ENCODE measurements around the gene TFF1.

TFF1 gene

GRCh38 chr21:42383331-42383730, 17.0 kb upstream of the TFF1 start:
- Histone ChIP-seq H3K9me3 (ENCODE audit: insufficient read depth, low read length, severe bottlenecking) (peaks cover 13% of the 10 kb centered on the region), H3K36me3 (ENCODE audit: insufficient read depth, low read length) (peaks cover 8% of the 10 kb centered on the region), H4K20me1 (ENCODE audit: insufficient read depth, low read length) (no peaks in the 10 kb centered on the region), H3K27me3 (ENCODE audit: insufficient read depth, low read length, poor library complexity) (no peaks in the 10 kb centered on the region), H2AFZ (ENCODE audit: low read depth, low read length) (no peak overlapping the region), H3K9ac (ENCODE audit: low read depth, low read length) (no peak overlapping the region), H3K4me1 (ENCODE audit: insufficient read depth, low read length) (peaks cover 11% of the 10 kb centered on the region), H3K4me2 (ENCODE audit: insufficient read depth, low read length) (no peak overlapping the region), H3K79me2 (ENCODE audit: insufficient read depth, low read length) (no peaks in the 10 kb centered on the region), H3K4me3 (ENCODE audit: low read depth in 1 of 2, low read length in 2 of 2) (no peak overlapping the region), H3K27ac (ENCODE audit: low read length) (peak overlapping the region; percentile 16; the same call in 1 of the 2 replicates)
- TF ChIP-seq EZH2 (IDR thresholded peaks at IDR 0.05; ENCODE audit: borderline replicate concordance, low read depth, low read length, severe bottlenecking) (no peak), CTCF (IDR thresholded peaks at IDR 0.05; ENCODE audit: borderline replicate concordance, extremely low read depth, low read length, poor library complexity, severe bottlenecking) (no peak)
- ATAC-seq (ENCODE audit: insufficient read depth, low read depth) (no peak), DNase-seq (no peak)

- Histone ChIP-seq H3K27ac (ENCODE audit: low read length) (peak overlapping the region; percentile 16; the same call in 1 of the 2 replicates), H2AFZ (ENCODE audit: low read depth, low read length) (no peak overlapping the region), H3K9me3 (ENCODE audit: insufficient read depth, low read length, severe bottlenecking) (peaks cover 13% of the 10 kb centered on the region), H3K4me2 (ENCODE audit: insufficient read depth, low read length) (no peak overlapping the region), H3K9ac (ENCODE audit: low read depth, low read length) (no peak overlapping the region), H3K79me2 (ENCODE audit: insufficient read depth, low read length) (no peaks in the 10 kb centered on the region), H3K4me3 (ENCODE audit: low read depth in 1 of 2, low read length in 2 of 2) (no peak overlapping the region), H3K27me3 (ENCODE audit: insufficient read depth, low read length, poor library complexity) (no peaks in the 10 kb centered on the region), H3K4me1 (ENCODE audit: insufficient read depth, low read length) (peaks cover 11% of the 10 kb centered on the region), H4K20me1 (ENCODE audit: insufficient read depth, low read length) (no peaks in the 10 kb centered on the region), H3K36me3 (ENCODE audit: insufficient read depth, low read length) (peaks cover 8% of the 10 kb centered on the region)
- DNase-seq (no peak), ATAC-seq (ENCODE audit: insufficient read depth, low read depth) (no peak)
- TF ChIP-seq EZH2 (IDR thresholded peaks at IDR 0.05; ENCODE audit: borderline replicate concordance, low read depth, low read length, severe bottlenecking): no peak
- no peak for TF ChIP-seq CTCF (IDR thresholded peaks at IDR 0.05; ENCODE audit: borderline replicate concordance, extremely low read depth, low read length, poor library complexity, severe bottlenecking)
These were observed 16.6 kb upstream of the TFF1 start for GRCh38 chr21:42382915-42383314.

- no peaks in the 10 kb centered on the region for H3K27me3 ChIP-seq (ENCODE audit: insufficient read depth, low read length, poor library complexity)
- H3K4me2 ChIP-seq (ENCODE audit: insufficient read depth, low read length): no peak overlapping the region
- no peak overlapping the region for H3K4me3 ChIP-seq (ENCODE audit: low read depth in 1 of 2, low read length in 2 of 2)
- TF ChIP-seq EZH2 (IDR thresholded peaks at IDR 0.05; ENCODE audit: borderline replicate concordance, low read depth, low read length, severe bottlenecking): no peak
- peak; percentile 78 for TF ChIP-seq CTCF (IDR thresholded peaks at IDR 0.05; ENCODE audit: borderline replicate concordance, extremely low read depth, low read length, poor library complexity, severe bottlenecking)
- no peaks in the 10 kb centered on the region for H4K20me1 ChIP-seq (ENCODE audit: insufficient read depth, low read length)
- peaks cover 8% of the 10 kb centered on the region for H3K36me3 ChIP-seq (ENCODE audit: insufficient read depth, low read length)
- H2AFZ ChIP-seq (ENCODE audit: low read depth, low read length): no peak overlapping the region
- peak; percentile 53; the same call in 2 of the 3 replicates for ATAC-seq (ENCODE audit: insufficient read depth, low read depth)
- no peak overlapping the region for H3K9ac ChIP-seq (ENCODE audit: low read depth, low read length)
- H3K9me3 ChIP-seq (ENCODE audit: insufficient read depth, low read length, severe bottlenecking): peaks cover 13% of the 10 kb centered on the region
- peak; percentile 47 for DNase-seq
- no peaks in the 10 kb centered on the region for H3K79me2 ChIP-seq (ENCODE audit: insufficient read depth, low read length)
- peaks cover 11% of the 10 kb centered on the region for H3K4me1 ChIP-seq (ENCODE audit: insufficient read depth, low read length)
- no peak overlapping the region for H3K27ac ChIP-seq (ENCODE audit: low read length)
These were observed 15.1 kb upstream of the TFF1 start for GRCh38 chr21:42381347-42381984.
